H1 (cell line): ENCODE measurements around the gene TM4SF20. TPM values are rescaled to one million over a fixed set of nuclear protein-coding genes. Genes with fewer than 3 reads are reported as not detected.

ENCODE experiments used
- FOSL1 ChIP-seq: IDR thresholded peaks from 2 replicates; pipeline ENCODE4 v1.6.1; 2011; ENCODE audit warnings: mild to moderate bottlenecking, low read depth, low read length, moderate library complexity; ENCODE audit not compliant: insufficient read depth
- HDAC6 ChIP-seq: IDR thresholded peaks from one replicate; pipeline ENCODE4 v1.7.1; 2012; ENCODE audit warnings: low read depth, mild to moderate bottlenecking, inconsistent platforms, low read length, moderate library complexity
- TAF7 ChIP-seq: optimal IDR thresholded peaks from 2 replicates; pipeline ENCODE3; 2011; ENCODE audit warnings: low read depth, mild to moderate bottlenecking, inconsistent platforms, low read length, moderate library complexity, borderline replicate concordance
- TBP ChIP-seq: IDR thresholded peaks from 2 replicates; pipeline ENCODE4 v1.6.1; 2011; ENCODE audit warnings: low read depth, low read length, improper control_type of control experiment
- ZNF274 ChIP-seq: IDR thresholded peaks from 2 replicates; pipeline ENCODE4 v1.7.0; 2012; ENCODE audit warnings: low read length, borderline replicate concordance; ENCODE audit errors: extremely low read depth
- polyA plus RNA-seq, 7 experiments: library from polyadenylated mRNA; depleted of rRNA in 3 of 7; stranded (reverse) in 5 of 7; unstranded in 2 of 7; fragments of >200 nt in 5 of 7; fragments of 200-250 nt in 2 of 7; gene quantifications; 1 replicate in 5 of 7; 2 replicates in 1 of 7; 4 replicates in 1 of 7; pipeline versions ENCODE4 v1.2.1 to v1.2.3, GENCODE V29; 2011 to 2013; ENCODE audit warnings: missing spikeins in 2 of 7, mixed read lengths in 2 of 7
- total RNA-seq: library from RNA; stranded (reverse); fragmentation: NEBNext Ultra II Directional; extraction: Animal tissue kit (Norgen Biotek cat#: 25700); gene quantifications from 2 replicates; pipeline ENCODE4 v1.2.1, GENCODE V29; 2021

Gene TM4SF20
- total and polyA plus RNA-seq, 2 of the 8 experiments (the other 6 are each of a cell fraction or from before 2014, with no cell fraction given), result not detected

DNA sequence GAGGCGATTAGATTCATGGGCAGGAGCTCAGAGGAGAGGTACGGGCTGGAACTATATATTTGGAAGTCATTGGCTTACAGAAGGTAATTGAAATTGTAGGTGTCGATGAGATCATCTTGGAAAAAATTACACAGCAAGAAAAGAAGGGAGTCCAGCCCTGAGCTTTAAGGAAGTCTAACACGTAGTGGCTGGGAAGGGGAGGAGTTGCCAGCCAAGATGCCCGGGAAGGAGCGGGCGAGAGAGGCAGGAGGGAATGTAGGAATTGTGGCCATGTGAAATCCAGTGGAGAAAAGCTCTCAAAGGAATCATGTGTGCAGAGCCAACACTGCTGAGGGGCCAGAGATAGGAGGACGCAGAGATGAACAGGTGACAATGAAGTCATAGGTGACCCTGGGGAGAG, 34.3 kb upstream of the TM4SF20 start (continued):
- TF ChIP-seq ZNF274 (no peak), TBP (no peak), HDAC6 (no peak), TAF7 (no peak), FOSL1 (no peak)
